Liver (tissue), 9 donors: ENCODE measurements around the gene SIPA1L2. TPM values are rescaled to one million over a fixed set of nuclear protein-coding genes. Genes with fewer than 3 reads are reported as not detected.

Experiments
- DNase-seq: peaks from one replicate; pipeline ENCODE4 v3.0.0-alpha.2; 2017; ENCODE audit warnings: low spot score
- H3K27ac ChIP-seq, 2 donors: one replicate each; pipeline ENCODE4 v1.7.0; 2013; ENCODE audit warnings: inconsistent platforms in 2 of 2, low read length in 2 of 2, control low read depth in 1 of 2, low read depth in 1 of 2, mild to moderate bottlenecking in 1 of 2
- H3K27me3 ChIP-seq, 4 donors: one replicate each; pipeline versions ENCODE4 v1.6.1 to v1.7.0; 2013; ENCODE audit warnings: low read length in 3 of 4, inconsistent platforms in 1 of 4, mild to moderate bottlenecking in 1 of 4, moderate library complexity in 1 of 4; ENCODE audit not compliant: control insufficient read depth in 4 of 4, insufficient read depth in 4 of 4
- H3K36me3 ChIP-seq, 4 donors: one replicate each; pipeline versions ENCODE4 v1.6.1 to v1.7.0; 2013; ENCODE audit warnings: low read length in 3 of 4, mild to moderate bottlenecking in 3 of 4, low read depth in 1 of 4, moderate library complexity in 1 of 4; ENCODE audit not compliant: control insufficient read depth in 4 of 4, insufficient read depth in 3 of 4
- H3K4me1 ChIP-seq, 4 donors: one replicate each; pipeline versions ENCODE4 v1.6.1 to v1.7.0; 2013; ENCODE audit warnings: low read length in 3 of 4, mild to moderate bottlenecking in 3 of 4, moderate library complexity in 1 of 4; ENCODE audit not compliant: control insufficient read depth in 4 of 4, insufficient read depth in 4 of 4
- H3K4me3 ChIP-seq, 3 donors: one replicate each; pipeline versions ENCODE4 v1.6.1 to v1.7.0; 2013; ENCODE audit warnings: low read length in 3 of 3, control low read depth in 1 of 3, low read depth in 1 of 3, mild to moderate bottlenecking in 1 of 3
- H3K9ac ChIP-seq, 2 donors: one replicate each; pipeline ENCODE4 v1.7.0; 2013; ENCODE audit warnings: low read length in 2 of 2, mild to moderate bottlenecking in 2 of 2, moderate library complexity in 2 of 2, control low read depth in 1 of 2, low read depth in 1 of 2
- H3K9me3 ChIP-seq, 4 donors: one replicate each; pipeline versions ENCODE4 v1.6.1 to v1.7.0; 2013; ENCODE audit warnings: low read length in 3 of 4; ENCODE audit not compliant: control insufficient read depth in 4 of 4
- ATF3 ChIP-seq: IDR thresholded peaks from 2 replicates; pipeline ENCODE4 v1.6.1; 2016; ENCODE audit warnings: antibody characterized with exemption
- CTCF ChIP-seq: fragments of 150-350 bp; IDR thresholded peaks from 2 replicates; pipeline ENCODE4 v1.5.1; 2017; ENCODE audit warnings: improper control_type of control experiment, low read depth, low read length; ENCODE audit not compliant: missing input control
- EGR1 ChIP-seq, 2 donors: IDR thresholded peaks; 2 replicates each; pipeline ENCODE4 v1.6.1; 2016 to 2018; ENCODE audit warnings: antibody characterized with exemption in 2 of 2, low read depth in 2 of 2
- FOXA1 ChIP-seq: IDR thresholded peaks from 2 replicates; pipeline ENCODE4 v1.6.1; 2016; ENCODE audit warnings: antibody characterized with exemption
- FOXA2 ChIP-seq: IDR thresholded peaks from 2 replicates; pipeline ENCODE4 v1.6.1; 2016; ENCODE audit warnings: antibody characterized with exemption
- HNF4A ChIP-seq, 2 donors: conservative IDR thresholded peaks; 2 replicates each; pipeline ENCODE4 v1.6.1; 2016; ENCODE audit warnings: antibody characterized with exemption in 2 of 2, mild to moderate bottlenecking in 2 of 2
- HNF4G ChIP-seq: IDR thresholded peaks from 2 replicates; pipeline ENCODE4 v1.6.1; 2016; ENCODE audit warnings: antibody characterized with exemption
- JUND ChIP-seq, 2 donors: IDR thresholded peaks; 2 replicates each; pipeline ENCODE4 v1.6.1; 2016; ENCODE audit warnings: antibody characterized with exemption in 2 of 2
- MAX ChIP-seq: IDR thresholded peaks from 2 replicates; pipeline ENCODE4 v1.6.1; 2016; ENCODE audit warnings: antibody characterized with exemption
- NR2F2 ChIP-seq: IDR thresholded peaks from 2 replicates; pipeline ENCODE4 v1.6.1; 2016; ENCODE audit warnings: antibody characterized with exemption
- RAD21 ChIP-seq, 2 donors: IDR thresholded peaks; 2 replicates each; pipeline ENCODE4 v1.6.1; 2016; ENCODE audit warnings: antibody characterized with exemption in 2 of 2, mild to moderate bottlenecking in 2 of 2
- REST ChIP-seq: IDR thresholded peaks from 2 replicates; pipeline ENCODE4 v1.6.1; 2016; ENCODE audit warnings: antibody characterized with exemption, mild to moderate bottlenecking
- SP1 ChIP-seq: IDR thresholded peaks from 2 replicates; pipeline ENCODE4 v1.6.1; 2018; ENCODE audit warnings: antibody characterized with exemption, mild to moderate bottlenecking
- YY1 ChIP-seq: IDR thresholded peaks from 2 replicates; pipeline ENCODE4 v1.6.1; 2016; ENCODE audit warnings: antibody characterized with exemption, mild to moderate bottlenecking
- ZBTB33 ChIP-seq: IDR thresholded peaks from 2 replicates; pipeline ENCODE4 v1.6.1; 2016; ENCODE audit warnings: antibody characterized with exemption
- WGBS: extraction: QIAGEN DNeasy Blood & Tissue Kit; methylation state at CpG from one replicate; pipeline ENCODE4 v1.1.7; 2013; 5-methylcytosine and 5-hydroxymethylcytosine counted together
- polyA plus RNA-seq, 2 donors: library from polyadenylated mRNA; stranded (reverse) in 1 of 2; unstranded in 1 of 2; fragments of 200-250 nt in 1 of 2; fragments of >200 nt in 1 of 2; fragmentation: Nextera tagmentation in 1 of 2; extraction: Ambion mirVana in 1 of 2; gene quantifications; one replicate each; pipeline versions ENCODE4 v1.2.1 to v1.2.3, GENCODE V29; 2013 to 2015
- total RNA-seq, 2 donors: library from RNA; depleted of rRNA; stranded (reverse); fragments of >200 nt; gene quantifications; one replicate each; pipeline ENCODE4 v1.2.3, GENCODE V29; 2014
- donor health status: healthy.
- donor health status: healthy.
- donor health status: healthy.
- donor health status: healthy.
- donor health status: healthy.

Gene SIPA1L2
- total and polyA plus RNA-seq, 4 donors = 1.9 to 18.5 (median 4.0) TPM

- TF ChIP-seq SP1 (no peak), NR2F2 (no peak), YY1 (no peak), HNF4A (conservative IDR thresholded peaks at IDR 0.05) (no peak), EGR1 (IDR thresholded peaks at IDR 0.05; ENCODE audit: low read depth in 2 of 2) (no peak), FOXA1 (no peak), JUND (IDR thresholded peaks at IDR 0.05) (no peak), CTCF (no peak), ATF3 (no peak), FOXA2 (no peak)
These were observed 11.6 kb upstream of the SIPA1L2 start (continued) for GRCh38 chr1:232641507-232641906.

GRCh38 chr1:232636799-232637198, 6.9 kb upstream of the SIPA1L2 start:
- H3K27ac ChIP-seq = no peak overlapping the region
- no peaks in the 10 kb centered on the region for H3K9me3 ChIP-seq
- no peak overlapping the region for H3K9ac ChIP-seq
- H3K27me3 ChIP-seq = no peaks in the 10 kb centered on the region
- TF ChIP-seq YY1 (no peak), HNF4G (no peak), NR2F2 (no peak), MAX (no peak), JUND (IDR thresholded peaks at IDR 0.05) (no peak), ATF3 (no peak), RAD21 (IDR thresholded peaks at IDR 0.05) (no peak), FOXA1 (no peak), SP1 (no peak), REST (no peak), CTCF (no peak), ZBTB33 (no peak)
- H3K4me1 ChIP-seq = peaks cover 4 to 26% (median 17%) of the 10 kb centered on the region in 4 donors
- 92% methylated on average over 2 of the region's 2 CpGs for WGBS
- DNase-seq = no peak
- H3K36me3 ChIP-seq = no peaks in the 10 kb centered on the region
- no peak overlapping the region for H3K4me3 ChIP-seq
